Thymus (tissue), 2 donors: ENCODE data around the gene TYW1B. TPM values are rescaled to one million over a fixed set of nuclear protein-coding genes. Genes with fewer than 3 reads are reported as not detected.

Experiments
- polyA plus RNA-seq: library from polyadenylated mRNA; stranded (reverse); fragments of 200-250 nt; gene quantifications from one replicate; pipeline ENCODE4 v1.2.3, GENCODE V29; 2013
- total RNA-seq: library from RNA; stranded (reverse); fragments of 120-200 nt; gene quantifications from one replicate; pipeline ENCODE4 v1.2.4, GENCODE V29; 2013
- donor health status: healthy.

The TYW1B gene
- total and polyA plus RNA-seq, 2 donors: 3.0 to 9.7 TPM

Other genes starting within 250 kb of the TYW1B start
- gene POM121, start 96.9 kb upstream of the TYW1B start, total RNA-seq: 3.9 TPM
- gene POM121, start 96.9 kb upstream of the TYW1B start, polyA plus RNA-seq: 14.4 TPM
- 0.09 TPM for gene TRIM74, start 141.3 kb upstream of the TYW1B start, total RNA-seq
- 3.2 TPM for gene TRIM74, start 141.3 kb upstream of the TYW1B start, polyA plus RNA-seq
- not detected for gene SPDYE8, start 201.6 kb upstream of the TYW1B start, total RNA-seq
- 0.07 TPM for gene SPDYE8, start 201.6 kb upstream of the TYW1B start, polyA plus RNA-seq
- gene SPDYE11, start 229.7 kb upstream of the TYW1B start, total RNA-seq: not detected
- gene SPDYE11, start 229.7 kb upstream of the TYW1B start, polyA plus RNA-seq: 0.07 TPM